SH-SY5Y (cell line): ENCODE data around the gene MEIOC.

Source experiments
- GATA2 ChIP-seq: IDR thresholded peaks from 2 replicates; pipeline ENCODE4 v1.6.1; 2011; ENCODE audit warnings: mild to moderate bottlenecking, low read depth, low read length
- GATA3 ChIP-seq: IDR thresholded peaks from 2 replicates; pipeline ENCODE4 v1.6.1; 2011; ENCODE audit warnings: low read depth, mild to moderate bottlenecking, low read length, moderate library complexity

GRCh38 chr17:44672479-44673093, 16.3 kb downstream of the MEIOC start:
- TF ChIP-seq GATA2 (no peak), GATA3 (no peak)
